GM21723 (cell line): ENCODE measurements around the gene KIF16B.
"Not testable (repeated sequence)": the region's sequence is repeated elsewhere in the genome, so short reads cannot be mapped to it uniquely, and the experiment has no call there.

Source experiments
- ATAC-seq: cut with Tn5 transposase; IDR thresholded peaks from one replicate; pipeline ENCODE4 v1.9.1; 2021; ENCODE audit warnings: mild to moderate bottlenecking, moderate library complexity; ENCODE audit not compliant: unreplicated experiment

The KIF16B gene

DNA sequence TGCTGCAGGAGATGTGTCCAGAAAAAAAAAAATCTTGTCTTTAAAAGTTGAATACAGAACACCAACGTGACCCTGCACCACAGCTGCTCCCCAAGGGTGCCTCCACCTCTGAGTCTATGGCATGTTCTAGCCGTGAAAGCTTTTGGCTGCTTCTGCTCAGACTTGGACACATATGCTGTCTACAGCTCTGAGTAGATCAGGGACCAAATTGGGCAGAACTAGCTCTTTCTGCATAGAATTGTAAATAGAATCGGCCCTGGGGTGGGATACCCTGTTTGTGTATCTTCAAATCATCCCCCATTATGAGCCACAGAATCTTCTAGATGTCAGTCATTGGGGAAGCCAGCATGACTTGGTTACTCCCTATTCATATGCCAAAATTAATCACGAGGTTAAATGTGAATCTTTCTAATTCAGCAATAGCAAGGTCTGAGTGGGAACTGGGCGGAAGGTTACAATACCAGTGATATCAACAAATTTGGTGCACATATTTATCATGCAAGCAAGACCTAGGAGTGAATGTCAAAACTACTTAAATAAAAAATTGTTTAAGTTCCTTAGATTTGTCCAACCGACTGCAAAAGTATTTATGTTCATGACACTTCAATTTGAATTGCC is 302.8 kb downstream of the KIF16B start:
- ATAC-seq: no peak

DNA sequence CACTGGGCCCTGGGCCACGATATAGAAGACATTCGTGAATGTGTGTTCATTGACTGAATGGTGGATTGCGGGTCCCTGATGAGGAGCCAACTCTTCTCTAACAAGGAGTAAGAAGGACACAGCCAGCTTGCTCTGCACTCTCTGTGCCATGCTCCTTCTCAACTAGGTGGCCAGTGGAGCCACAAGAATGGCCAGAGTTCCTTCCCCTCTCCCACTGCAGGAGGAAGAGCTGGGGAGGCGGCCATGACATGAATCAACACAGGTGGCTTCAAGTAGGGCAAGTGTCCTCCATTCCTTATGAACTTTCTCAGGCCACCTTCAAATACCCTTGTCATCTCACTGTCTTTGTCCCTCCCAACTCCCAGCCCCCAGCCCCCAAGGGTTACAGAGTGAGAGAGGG is 305.7 kb downstream of the KIF16B start:
- ATAC-seq: no peak

DNA sequence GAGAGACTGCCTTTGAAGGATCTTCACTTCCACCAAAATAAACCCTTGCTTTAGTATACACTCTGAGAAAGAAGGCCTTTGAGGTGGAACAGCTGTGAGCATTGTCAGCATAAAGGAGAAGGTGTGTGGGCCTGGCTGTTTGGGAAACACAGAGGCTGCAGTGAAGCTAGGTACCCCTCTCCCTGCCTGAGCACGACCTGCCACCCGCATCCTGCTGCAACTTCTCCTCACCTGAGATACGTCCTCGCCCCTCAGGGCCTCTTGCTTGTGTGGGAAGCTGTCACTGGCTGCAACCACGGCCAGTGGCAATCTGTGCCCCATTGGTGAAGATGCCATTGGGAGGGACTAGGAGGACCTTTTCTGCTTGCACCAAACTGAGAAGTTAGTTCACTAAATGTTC is 307.9 kb downstream of the KIF16B start:
- ATAC-seq: no peak

DNA sequence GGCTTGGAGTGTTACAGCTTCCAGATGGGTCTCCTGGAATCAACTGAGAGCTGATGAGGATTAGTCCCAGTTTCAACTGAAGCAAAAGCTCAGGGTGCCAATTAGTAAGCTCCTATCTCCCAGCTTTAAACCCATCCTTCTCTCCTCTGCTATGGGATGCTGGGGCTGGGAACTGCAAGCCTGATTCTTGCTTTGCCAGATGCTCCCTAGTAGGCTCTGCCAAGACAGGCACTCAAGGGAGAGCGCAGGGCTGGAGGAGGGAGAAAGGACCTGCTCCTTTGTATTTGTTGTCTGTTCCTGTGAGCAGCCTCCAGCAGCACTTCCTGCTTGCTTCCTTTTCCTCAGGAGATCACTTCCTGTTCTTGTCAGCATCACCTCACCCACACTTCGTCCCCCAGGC is 309.7 kb downstream of the KIF16B start:
- no peak for ATAC-seq

DNA sequence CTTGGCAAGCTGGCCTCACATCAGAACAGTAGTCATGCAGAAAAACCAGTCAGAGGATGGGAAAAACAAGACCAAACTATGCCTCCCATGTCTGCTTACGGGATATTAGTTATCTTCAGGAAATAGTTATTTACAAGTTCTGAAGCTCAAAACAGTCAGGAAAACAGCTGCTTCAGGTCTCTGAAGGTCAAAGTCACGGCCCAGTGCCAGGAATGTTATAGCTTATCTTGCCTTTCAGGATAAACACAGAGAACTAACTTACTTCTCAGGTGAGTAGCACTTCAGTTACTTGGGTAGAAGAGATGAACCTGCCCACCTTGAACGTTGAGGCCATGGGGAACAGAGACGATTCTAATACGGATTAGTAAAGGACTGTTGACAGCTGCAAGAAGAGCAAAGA is 310.7 kb downstream of the KIF16B start:
- no peak for ATAC-seq

DNA sequence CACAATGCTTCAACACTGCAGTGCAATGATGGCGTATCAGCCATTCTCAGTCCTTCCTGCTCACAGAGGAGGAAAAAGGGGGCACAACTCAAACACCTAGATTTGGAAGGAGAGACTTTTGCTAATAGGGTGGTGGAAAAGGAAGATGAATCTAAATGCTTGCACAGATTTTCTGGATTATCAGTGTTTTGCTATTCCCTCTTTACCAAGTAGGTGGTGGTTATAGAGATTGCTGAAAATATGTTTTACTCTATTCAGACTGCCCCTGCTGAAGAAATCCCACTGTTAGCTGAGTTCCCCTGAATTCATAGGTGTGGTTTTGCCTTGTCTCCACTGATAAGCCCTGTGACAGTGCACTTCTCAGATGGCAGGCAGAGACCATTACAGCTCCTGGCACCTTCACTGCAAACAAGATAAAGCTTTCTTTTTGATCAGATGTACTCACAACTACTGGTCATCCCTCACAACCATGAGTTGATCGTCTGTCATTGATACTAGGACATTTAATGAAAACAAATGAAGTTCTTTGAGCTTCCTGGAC is 311.4 kb downstream of the KIF16B start:
- no peak for ATAC-seq

DNA sequence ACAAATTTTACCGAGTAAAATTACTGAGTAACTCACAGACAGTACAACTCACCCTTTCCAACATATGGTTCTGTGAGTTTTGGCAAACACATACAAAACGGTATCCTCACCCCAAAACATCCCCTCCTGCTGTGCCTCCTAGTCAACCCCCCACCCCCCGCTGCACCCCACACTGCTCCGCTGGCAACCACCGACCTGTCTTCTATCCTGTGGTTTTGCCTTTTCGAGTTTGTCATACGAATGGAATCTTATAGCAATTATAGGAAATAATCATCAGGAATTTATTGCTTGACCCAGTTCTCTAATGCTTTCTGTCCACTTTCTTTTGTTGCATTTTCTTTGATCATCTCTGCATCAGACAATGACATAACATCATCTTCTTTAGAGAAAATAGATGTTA is 312.3 kb downstream of the KIF16B start:
- no peak for ATAC-seq

DNA sequence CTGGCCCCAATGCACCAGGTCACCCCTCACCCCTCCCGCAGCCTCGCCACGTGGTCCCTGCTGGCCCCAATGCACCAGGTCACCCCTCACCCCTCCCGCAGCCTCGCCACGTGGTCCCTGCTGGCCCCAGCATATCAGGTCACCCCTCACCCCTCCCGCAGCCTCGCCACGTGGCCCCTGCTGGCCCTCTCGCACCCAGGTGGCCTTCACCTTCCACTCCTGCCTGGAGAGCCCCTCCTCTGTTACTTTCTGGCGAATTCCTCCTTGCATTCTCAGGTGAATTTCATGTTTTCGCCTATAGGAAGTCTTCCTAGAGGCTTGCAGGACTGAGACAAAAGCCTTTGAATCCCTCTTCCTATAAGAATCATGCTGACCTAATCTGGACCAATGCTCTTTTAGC is 313.1 kb downstream of the KIF16B start:
- not testable (repeated sequence) for ATAC-seq

DNA sequence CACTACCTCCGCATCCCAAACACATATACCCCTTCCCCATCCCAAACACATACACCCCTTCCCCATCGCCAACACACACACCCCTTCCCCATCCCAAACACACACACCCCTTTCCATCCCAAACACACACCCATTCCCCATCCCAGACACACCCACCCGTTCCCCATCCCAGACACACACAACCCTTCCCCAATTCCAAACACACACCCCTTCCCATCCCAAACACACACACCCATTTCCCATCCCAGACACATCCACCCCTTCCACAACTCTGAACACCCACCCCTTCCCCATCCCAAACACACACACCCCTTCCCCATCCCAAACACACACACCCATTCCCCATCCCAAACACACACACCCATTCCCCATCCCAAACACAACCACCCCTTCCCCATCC is 314.5 kb downstream of the KIF16B start:
- ATAC-seq: no peak

DNA sequence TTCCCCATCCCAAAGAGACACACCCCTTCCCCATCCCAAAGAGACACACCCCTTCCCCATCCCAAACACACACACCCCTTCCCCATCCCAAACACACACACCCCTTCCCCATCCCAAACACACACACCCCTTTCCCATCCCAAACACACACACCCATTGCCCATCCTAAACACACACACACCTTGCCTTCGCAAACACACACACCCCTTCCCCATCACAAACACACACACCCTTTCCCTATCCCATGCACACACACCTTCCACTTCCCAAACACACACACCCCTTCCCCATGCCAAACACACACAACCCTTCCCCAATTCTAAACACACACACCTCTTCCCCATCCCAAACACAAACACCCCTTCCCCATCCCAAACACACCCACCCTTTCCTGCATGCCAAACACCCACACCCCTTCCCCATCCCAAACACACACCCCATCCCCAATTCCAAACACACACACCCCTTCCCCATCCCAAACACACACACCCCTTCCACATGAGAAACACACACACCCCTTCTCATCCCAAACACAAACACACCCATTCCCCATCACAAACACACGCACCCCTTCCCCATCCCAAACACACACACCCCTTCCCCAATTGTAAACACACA is 315.3 kb downstream of the KIF16B start:
- ATAC-seq: no peak

DNA sequence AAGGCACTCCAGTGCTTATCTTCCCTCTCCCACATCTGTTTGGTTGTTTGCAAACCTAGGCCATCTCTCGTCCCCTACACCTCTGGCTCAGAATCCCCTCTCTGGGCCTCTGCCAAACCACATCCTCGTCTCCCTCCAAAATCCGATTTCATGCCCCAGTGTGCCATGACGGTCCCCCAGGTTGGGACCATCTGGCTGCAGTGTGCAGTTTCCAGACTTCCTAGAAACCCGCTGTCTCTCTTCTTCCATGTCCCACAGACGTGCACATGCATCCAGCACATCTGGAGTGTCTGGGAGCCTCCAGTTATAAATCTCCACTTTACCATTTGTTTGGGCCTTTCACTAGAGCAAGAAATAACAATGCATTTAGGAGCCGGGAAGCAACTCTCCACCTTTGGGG is 316.2 kb downstream of the KIF16B start:
- ATAC-seq: no peak

DNA sequence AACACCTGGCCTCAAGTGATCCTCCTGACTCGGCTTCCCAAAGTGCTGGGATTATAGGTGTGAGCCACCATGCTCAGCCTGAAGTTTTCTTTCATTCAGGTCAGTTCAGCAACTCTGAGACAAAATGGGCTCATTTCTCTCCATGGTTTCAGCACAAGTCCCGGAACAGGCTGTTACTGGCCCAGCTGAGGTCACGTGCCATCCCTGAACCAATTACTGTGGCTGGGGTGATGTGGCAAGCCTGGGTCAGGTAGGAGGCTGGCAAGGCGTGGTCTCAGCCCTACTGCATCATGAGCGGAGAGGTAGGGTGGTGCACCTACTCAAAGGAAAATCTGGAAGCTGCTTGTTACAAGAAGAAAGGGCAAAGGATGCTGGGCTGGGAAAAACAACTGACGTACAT is 326.4 kb downstream of the KIF16B start:
- ATAC-seq: no peak

DNA sequence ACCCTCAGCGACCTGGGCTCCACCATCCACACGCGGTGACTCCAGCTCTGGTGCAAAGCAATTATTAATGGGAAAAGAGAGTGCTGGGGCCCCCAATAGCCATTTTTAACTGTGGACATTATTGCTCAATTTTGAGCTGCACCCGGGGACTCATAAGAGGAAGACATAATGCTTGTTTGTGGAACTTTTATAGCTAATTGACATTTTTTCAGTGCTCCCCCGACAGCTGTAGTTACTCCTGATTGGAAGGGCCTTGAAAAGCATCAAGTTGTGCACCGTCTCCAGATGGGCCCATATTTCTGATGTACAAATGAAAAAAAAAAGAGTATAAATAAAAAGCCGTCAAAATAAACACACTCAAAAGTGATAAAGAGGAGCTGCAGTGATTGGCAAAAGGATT is 327.0 kb downstream of the KIF16B start:
- no peak for ATAC-seq

DNA sequence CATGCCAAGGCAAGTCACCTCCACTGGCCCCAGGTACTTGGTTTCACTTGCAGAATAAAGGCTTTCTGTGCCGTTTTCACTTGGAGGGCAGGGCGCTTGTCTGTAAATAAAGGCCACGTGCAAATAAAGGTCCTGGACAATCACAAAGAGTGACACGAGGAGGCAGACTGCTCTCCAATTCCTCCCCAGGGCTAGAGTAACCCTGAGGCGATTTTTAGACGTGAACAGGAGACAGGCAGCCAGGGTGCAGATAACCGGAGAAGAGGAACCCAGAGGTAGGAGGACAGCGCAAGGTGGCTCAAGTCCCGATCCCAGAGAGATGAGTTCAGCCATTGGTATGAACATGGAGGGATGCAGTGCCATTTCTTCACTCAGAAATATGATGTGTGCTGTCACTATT is 327.4 kb downstream of the KIF16B start:
- ATAC-seq: no peak

DNA sequence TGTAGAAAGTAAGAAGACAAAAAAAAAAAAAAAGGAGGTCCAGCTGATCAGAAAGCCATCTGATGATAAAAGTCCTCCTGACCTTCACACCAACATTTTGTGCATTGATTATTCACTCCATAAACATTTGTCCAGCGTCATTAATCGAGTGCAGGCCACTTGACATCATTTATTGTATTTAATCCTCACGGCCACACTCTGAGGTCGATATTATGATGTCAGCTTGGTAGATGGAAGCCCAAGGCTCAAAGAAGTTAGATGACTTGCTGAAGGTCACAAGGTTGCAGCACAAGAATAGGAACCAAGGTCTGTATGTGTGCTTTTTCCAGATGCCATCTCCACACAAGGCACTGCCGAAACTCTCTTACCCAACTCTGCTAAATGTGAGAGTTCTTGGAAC is 328.4 kb downstream of the KIF16B start:
- no peak for ATAC-seq

DNA sequence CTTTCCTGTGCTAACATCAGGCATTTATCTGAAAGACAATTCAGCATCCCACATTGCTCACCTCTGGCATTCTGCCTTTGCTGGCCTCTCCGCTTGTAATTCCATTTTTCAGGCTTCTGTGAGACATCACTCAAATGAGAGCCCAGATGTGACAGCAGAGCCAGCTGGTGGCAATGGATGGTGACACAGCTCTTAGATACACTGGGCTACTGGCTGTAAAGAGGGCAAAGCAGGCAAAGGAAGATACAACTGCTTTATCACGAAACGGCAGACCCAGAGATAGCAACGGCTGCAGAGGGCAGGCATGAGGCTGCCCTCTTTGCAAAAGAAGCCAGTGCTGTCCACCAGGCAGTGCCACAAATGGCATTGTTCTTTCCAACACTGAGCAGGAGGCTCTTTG is 329.8 kb downstream of the KIF16B start:
- ATAC-seq: no peak

DNA sequence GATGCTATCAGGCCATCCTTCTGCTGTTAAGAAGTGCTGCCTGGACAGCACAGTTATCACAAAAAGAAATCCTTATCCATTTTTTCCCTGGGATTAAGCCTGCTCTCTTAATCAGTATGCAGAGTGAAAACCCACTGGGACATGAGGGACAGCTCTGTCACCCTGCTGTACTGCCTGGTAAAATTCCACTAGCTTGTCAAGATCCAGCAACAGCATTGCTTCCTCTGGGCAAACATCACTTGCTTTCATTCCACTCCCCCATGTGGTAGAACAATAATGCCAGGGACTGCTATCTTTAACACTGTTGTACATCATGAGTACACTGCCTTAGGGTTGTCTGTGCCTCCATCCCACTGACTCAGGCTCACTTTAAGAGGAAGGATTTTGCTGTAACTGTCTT is 331.3 kb downstream of the KIF16B start:
- ATAC-seq: no peak

DNA sequence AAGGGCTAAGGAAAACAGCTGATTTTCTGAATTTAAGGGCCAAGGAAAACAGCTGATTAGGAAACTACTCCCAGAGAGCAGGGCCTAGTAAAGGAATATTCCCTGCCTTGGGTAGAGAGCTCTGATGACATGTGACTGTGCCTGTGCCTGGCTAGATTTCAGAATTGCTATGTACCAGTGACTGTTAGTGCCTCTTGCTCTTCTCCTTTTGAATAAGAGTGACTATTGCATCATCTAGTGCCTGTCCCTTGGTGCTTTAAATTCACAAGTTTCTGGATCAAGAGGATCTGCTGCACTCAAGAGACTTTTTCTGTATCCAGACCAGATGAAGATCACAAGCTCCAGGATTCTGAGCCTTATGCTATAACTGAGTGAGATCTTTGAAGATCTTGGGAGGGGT is 332.9 kb downstream of the KIF16B start:
- ATAC-seq: no peak

DNA sequence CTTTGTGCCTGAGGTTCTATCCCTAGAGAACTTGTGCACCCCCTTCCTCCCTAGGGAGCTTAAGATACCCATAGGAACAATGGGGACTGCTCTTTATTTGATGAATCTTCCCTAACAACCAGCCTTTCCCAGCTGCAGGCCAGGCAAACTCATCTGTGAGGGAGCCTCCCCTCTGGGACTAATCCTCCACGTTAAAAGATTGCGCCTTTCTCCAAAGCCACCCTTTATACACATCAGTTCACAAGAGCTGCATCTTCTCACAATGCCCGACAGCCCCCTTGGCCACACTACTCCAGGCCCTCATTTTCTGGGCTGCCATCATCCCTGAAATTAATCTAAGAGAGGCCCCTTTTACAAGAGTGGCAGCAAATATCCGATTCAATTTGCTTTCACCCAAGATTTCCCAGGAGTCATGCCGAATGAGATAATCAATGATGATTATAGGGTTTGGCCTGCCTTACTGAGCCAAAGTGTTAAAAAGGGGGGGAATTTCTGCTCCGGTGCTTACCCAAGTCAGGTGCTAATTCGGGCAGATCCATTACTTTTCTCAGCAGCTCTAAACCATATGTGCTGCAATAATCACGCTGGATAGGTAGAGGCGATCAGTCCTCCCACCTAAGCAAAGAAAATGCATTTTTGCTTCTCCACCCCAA is 336.5 kb downstream of the KIF16B start:
- ATAC-seq: no peak

DNA sequence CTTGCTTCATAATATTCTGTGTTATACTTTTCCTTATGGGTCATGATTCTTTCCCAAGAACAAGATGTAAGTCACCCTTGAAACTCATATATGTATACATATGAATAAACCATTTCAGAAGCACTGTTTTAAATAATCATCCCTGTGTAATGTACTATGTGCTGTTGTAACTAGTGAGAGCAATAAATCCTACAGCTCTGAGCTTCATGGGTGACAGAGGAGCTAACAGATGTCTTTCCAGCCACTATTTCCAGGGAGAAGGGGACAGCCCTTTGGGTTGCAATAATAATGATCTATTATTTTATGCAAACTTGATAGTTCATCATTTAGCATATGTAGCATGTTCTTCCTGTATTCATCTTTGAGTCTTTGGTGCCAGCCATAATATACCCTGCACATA is 342.8 kb downstream of the KIF16B start:
- ATAC-seq: no peak

DNA sequence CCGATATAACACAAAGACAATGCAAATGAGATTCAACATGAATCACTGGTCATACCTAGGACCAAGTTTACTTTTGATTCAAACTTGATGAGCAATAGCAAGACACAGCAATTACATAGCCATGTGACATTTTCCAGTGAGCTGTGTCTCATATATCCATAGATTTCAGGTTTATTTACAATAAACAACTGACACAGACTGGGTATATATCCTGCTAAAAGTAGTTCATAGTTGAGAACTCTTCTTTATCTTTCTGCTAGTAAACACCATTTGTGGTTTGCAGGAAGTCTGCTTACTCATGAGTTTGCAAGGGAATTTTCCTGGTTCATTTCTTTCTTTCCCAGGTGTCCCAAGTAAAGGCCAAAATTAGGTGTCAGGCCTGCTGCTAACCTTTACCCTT is 343.4 kb downstream of the KIF16B start:
- ATAC-seq: no peak

DNA sequence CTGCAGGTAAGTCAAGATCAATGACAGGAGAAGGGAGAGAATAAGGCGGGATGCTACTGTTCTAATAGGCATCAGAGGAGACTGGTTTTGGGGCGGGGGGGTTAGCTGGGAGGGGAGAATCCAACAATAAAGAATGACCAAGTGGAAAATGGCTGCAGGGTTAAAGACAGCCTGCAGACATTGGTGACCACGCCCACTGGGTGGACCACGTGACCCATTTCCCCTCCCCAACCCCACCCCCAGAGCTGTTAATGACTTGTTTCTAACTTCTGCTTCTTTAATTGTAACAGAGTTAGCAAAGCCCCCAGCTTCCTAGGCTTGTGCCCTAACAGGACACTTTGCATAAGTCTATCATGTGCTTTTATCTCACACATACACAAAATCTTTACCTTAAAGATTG is 344.5 kb downstream of the KIF16B start:
- no peak for ATAC-seq
